Mesenchymal stem cell (in vitro differentiated cells and primary cell): Measurements from ENCODE around the gene PIGN. TPM values are rescaled to one million over a fixed set of nuclear protein-coding genes. Genes with fewer than 3 reads are reported as not detected.

Experiments used
- DNase-seq: peaks from one replicate; pipeline ENCODE4 v3.0.0-alpha.2; 2013
- H2AFZ ChIP-seq: one replicate; pipeline ENCODE4 v1.6.1; 2013; ENCODE audit warnings: low read depth, mild to moderate bottlenecking, control low read depth, inconsistent platforms, low read length, moderate library complexity
- H2AK5ac ChIP-seq: 2 replicates; pipeline ENCODE4 v1.6.1; 2013; ENCODE audit warnings: low read length, moderate library complexity, mild to moderate bottlenecking, inconsistent platforms; ENCODE audit not compliant: severe bottlenecking
- H2BK120ac ChIP-seq: one replicate; pipeline ENCODE4 v1.6.1; 2013; ENCODE audit warnings: low read depth, mild to moderate bottlenecking, inconsistent platforms, low read length, moderate library complexity
- H2BK12ac ChIP-seq, 2 experiments: one replicate each; pipeline ENCODE4 v1.6.1; 2013; ENCODE audit warnings: inconsistent platforms in 2 of 2, low read length in 2 of 2, mild to moderate bottlenecking in 2 of 2, moderate library complexity in 2 of 2, control low read depth in 1 of 2
- H2BK15ac ChIP-seq: one replicate; pipeline ENCODE4 v1.6.1; 2013; ENCODE audit warnings: mild to moderate bottlenecking, low read depth, inconsistent platforms; ENCODE audit not compliant: poor library complexity, severe bottlenecking
- H2BK5ac ChIP-seq: 2 replicates; pipeline ENCODE4 v1.6.1; 2013; ENCODE audit warnings: low read depth, mild to moderate bottlenecking, low read length, control low read depth, inconsistent platforms; ENCODE audit not compliant: poor library complexity, severe bottlenecking
- H3K14ac ChIP-seq, 2 experiments: one replicate each; pipeline ENCODE4 v1.6.1; 2013; ENCODE audit warnings: inconsistent platforms in 2 of 2, low read length in 2 of 2, control low read depth in 1 of 2, mild to moderate bottlenecking in 1 of 2, moderate library complexity in 1 of 2
- H3K18ac ChIP-seq, 2 experiments: one replicate each; pipeline ENCODE4 v1.6.1; 2013; ENCODE audit warnings: inconsistent platforms in 2 of 2, low read length in 2 of 2, control low read depth in 1 of 2, low read depth in 1 of 2, mild to moderate bottlenecking in 1 of 2
- H3K23ac ChIP-seq, 2 experiments: one replicate each; pipeline ENCODE4 v1.6.1; 2013; ENCODE audit warnings: inconsistent platforms in 2 of 2, low read length in 2 of 2, mild to moderate bottlenecking in 2 of 2, moderate library complexity in 2 of 2, control low read depth in 1 of 2
- H3K27ac ChIP-seq: 2 replicates; pipeline ENCODE4 v1.5.1; 2013; ENCODE audit warnings: mild to moderate bottlenecking, moderate library complexity, low read length, control low read depth, inconsistent platforms; ENCODE audit not compliant: poor library complexity, severe bottlenecking
- H3K27me3 ChIP-seq, 2 experiments: 2 replicates each; pipeline versions ENCODE4 v1.6.1 to v1.7.0; 2013; ENCODE audit warnings: low read length in 2 of 2, mild to moderate bottlenecking in 2 of 2, moderate library complexity in 2 of 2, control low read depth in 1 of 2, inconsistent platforms in 1 of 2; ENCODE audit not compliant: control insufficient read depth in 1 of 2, insufficient read depth in 1 of 2
- H3K36me3 ChIP-seq, 2 experiments: 2 replicates each; pipeline versions ENCODE4 v1.6.1 to v1.7.0; 2013; ENCODE audit warnings: low read length in 2 of 2, control low read depth in 1 of 2, inconsistent platforms in 1 of 2, low read depth in 1 of 2, mild to moderate bottlenecking in 1 of 2; ENCODE audit not compliant: insufficient read depth in 2 of 2, control insufficient read depth in 1 of 2
- H3K4ac ChIP-seq, 2 experiments: one replicate each; pipeline ENCODE4 v1.6.1; 2013; ENCODE audit warnings: inconsistent platforms in 2 of 2, low read length in 2 of 2, mild to moderate bottlenecking in 2 of 2, moderate library complexity in 2 of 2, control low read depth in 1 of 2, low read depth in 1 of 2
- H3K4me1 ChIP-seq: 2 replicates; pipeline ENCODE4 v1.6.1; 2013; ENCODE audit warnings: low read depth, low read length, control low read depth; ENCODE audit not compliant: control insufficient read depth, insufficient read depth
- H3K4me2 ChIP-seq: 2 replicates; pipeline ENCODE4 v1.6.1; 2013; ENCODE audit warnings: low read length, mild to moderate bottlenecking, inconsistent platforms; ENCODE audit not compliant: poor library complexity, severe bottlenecking
- H3K4me3 ChIP-seq, 2 experiments: 2 replicates each; pipeline versions ENCODE4 v1.5.1 to v1.7.0; 2013; ENCODE audit warnings: low read length in 2 of 2, mild to moderate bottlenecking in 2 of 2, control low read depth in 1 of 2, low read depth in 1 of 2; ENCODE audit not compliant: insufficient read depth in 1 of 2
- H3K79me1 ChIP-seq: replicated peaks from 2 replicates; pipeline ENCODE4 v1.6.1; 2013; ENCODE audit warnings: mild to moderate bottlenecking, control low read depth, low read length, inconsistent platforms; ENCODE audit not compliant: poor library complexity, severe bottlenecking
- H3K9ac ChIP-seq: 2 replicates; pipeline ENCODE4 v1.7.0; 2013; ENCODE audit warnings: mild to moderate bottlenecking, low read length, moderate library complexity
- H3K9me3 ChIP-seq: 2 replicates; pipeline ENCODE4 v1.7.0; 2013; ENCODE audit warnings: mild to moderate bottlenecking, low read length; ENCODE audit not compliant: control insufficient read depth
- H4K8ac ChIP-seq: one replicate; pipeline ENCODE4 v1.6.1; 2013; ENCODE audit warnings: inconsistent platforms, mild to moderate bottlenecking, low read length, moderate library complexity
- H4K91ac ChIP-seq: one replicate; pipeline ENCODE4 v1.6.1; 2013; ENCODE audit warnings: mild to moderate bottlenecking, low read length, inconsistent platforms
- WGBS: methylation state at CpG from one replicate; pipeline ENCODE4 v1.1.7; 2013; ENCODE audit warnings: mixed read lengths; 5-methylcytosine and 5-hydroxymethylcytosine counted together
- polyA plus RNA-seq, 2 experiments: library from polyadenylated mRNA; stranded (reverse); fragments of 200-250 nt; gene quantifications; one replicate each; pipeline ENCODE4 v1.2.3, GENCODE V29; 2013

PIGN gene, protein sequence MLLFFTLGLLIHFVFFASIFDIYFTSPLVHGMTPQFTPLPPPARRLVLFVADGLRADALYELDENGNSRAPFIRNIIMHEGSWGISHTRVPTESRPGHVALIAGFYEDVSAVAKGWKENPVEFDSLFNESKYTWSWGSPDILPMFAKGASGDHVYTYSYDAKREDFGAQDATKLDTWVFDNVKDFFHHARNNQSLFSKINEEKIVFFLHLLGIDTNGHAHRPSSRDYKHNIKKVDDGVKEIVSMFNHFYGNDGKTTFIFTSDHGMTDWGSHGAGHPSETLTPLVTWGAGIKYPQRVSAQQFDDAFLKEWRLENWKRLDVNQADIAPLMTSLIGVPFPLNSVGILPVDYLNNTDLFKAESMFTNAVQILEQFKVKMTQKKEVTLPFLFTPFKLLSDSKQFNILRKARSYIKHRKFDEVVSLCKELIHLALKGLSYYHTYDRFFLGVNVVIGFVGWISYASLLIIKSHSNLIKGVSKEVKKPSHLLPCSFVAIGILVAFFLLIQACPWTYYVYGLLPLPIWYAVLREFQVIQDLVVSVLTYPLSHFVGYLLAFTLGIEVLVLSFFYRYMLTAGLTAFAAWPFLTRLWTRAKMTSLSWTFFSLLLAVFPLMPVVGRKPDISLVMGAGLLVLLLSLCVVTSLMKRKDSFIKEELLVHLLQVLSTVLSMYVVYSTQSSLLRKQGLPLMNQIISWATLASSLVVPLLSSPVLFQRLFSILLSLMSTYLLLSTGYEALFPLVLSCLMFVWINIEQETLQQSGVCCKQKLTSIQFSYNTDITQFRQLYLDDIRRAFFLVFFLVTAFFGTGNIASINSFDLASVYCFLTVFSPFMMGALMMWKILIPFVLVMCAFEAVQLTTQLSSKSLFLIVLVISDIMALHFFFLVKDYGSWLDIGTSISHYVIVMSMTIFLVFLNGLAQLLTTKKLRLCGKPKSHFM
- polyA plus RNA-seq (2013, experiment 1 of 2): 11.7 TPM
- polyA plus RNA-seq (2013, experiment 2 of 2): 12.8 TPM

DNA sequence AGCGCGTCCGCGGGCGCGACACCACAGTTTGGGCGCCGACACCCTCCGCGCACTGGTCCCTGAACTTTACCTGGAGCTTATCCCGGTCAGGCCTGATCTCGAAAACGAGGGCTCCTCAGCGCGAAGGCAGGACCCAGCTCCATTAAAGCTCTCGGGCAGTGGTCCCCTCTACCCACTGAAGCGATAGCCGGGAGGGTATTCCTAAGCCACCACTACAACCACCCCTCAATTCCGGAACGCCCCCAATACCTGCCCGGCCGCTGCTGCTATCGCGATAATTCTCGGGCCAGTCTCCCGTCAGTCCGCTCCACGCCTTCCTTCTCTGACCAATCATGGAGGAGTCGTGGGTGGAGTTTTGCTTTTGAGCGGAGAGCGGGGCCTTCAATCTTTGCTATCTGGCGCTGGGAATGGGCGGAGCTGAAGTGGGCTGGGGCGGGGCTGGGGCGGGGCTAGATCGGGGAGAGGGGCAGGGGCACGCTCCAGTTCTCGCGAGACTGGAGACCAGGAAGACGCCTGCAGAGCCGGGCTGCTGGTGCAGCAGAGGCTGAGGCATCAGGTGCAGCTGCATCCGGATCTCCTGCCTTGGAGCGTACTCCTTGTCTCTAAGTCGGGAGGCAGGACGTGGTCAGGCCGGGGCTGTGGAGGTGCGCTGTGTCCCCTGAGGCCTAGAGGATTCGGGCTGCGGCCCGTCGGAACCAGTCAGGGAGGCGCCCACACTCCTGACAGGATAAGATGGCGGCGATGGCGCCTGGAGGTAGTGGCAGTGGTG, at the start of gene PIGN, which contains the start of gene RELCH:
Gene PIGN, minus strand, starts transcription at position 283 of the 769 bp plus-strand sequence. CDS start 25,703 bp downstream, outside the sequence.
Gene RELCH, plus strand, starts transcription at position 482 of the 769 bp plus-strand sequence. Its CDS starts 251 bp downstream, at position 733.
- Histone ChIP-seq H3K23ac (peak within 1 kb of the TSS in 1 of 2 experiments; percentile 92), H3K27ac (peak within 1 kb of the TSS; percentile 84), H2AFZ (peak within 1 kb of the TSS; percentile 74), H3K27me3 (no peaks in the 10 kb centered on the region), H2AK5ac (no peak within 1 kb of the TSS), H3K79me1 (no peaks in the 10 kb centered on the region), H2BK12ac (no peak within 1 kb of the TSS), H4K91ac (peak within 1 kb of the TSS; percentile 90), H3K4me1 (peaks cover 2% of the 10 kb centered on the region), H3K14ac (peak within 1 kb of the TSS; percentile 19 to 74), H2BK15ac (peak within 1 kb of the TSS; percentile 88), H3K4me2 (peak within 1 kb of the TSS; percentile 90), H3K4me3 (peak within 1 kb of the TSS; percentile 94 to 99), H3K9ac (peak within 1 kb of the TSS; percentile 94), H4K8ac (peak within 1 kb of the TSS; percentile 45), H3K9me3 (no peaks in the 10 kb centered on the region), H3K18ac (peak within 1 kb of the TSS; percentile 83 to 89), H2BK120ac (no peak within 1 kb of the TSS), H3K36me3 (no peaks in the 10 kb centered on the region), H3K4ac (peak within 1 kb of the TSS; percentile 61 to 78), H2BK5ac (peak within 1 kb of the TSS; percentile 39)
- WGBS: under 1% methylated on average over 39 of the region's 55 CpGs
- peak; percentile 99 for DNase-seq

DNA sequence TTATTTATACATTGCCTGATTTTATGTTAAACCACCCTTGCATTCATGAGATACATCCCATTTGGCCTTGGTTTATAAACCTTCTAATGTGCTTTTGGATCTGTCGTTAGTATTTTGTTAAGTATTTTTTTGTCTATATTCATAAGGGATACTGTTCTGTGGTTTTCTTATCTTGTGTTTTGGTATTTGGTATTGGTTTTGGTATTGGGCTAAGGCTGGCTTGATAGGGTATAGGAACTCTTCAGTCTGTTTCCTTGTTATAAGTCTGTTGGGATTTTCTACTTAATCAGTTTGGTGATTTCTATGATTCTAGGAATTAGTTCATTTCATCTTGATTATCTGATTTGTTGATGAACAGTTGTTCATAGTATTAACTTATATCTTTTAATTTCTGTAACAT, 49.4 kb upstream of the PIGN start:
- peaks cover 7% of the 10 kb centered on the region for H3K79me1 ChIP-seq
- 94% methylated on average over 1 of the region's 1 CpG for WGBS
- no peaks in the 10 kb centered on the region for H3K27me3 ChIP-seq
- no peak overlapping the region for H3K23ac ChIP-seq
- H3K36me3 ChIP-seq: peaks cover 0 to 67% of the 10 kb centered on the region in 2 experiments
- H4K8ac ChIP-seq: no peak overlapping the region
- no peak overlapping the region for H2AFZ ChIP-seq
- no peak overlapping the region for H4K91ac ChIP-seq
- H2BK5ac ChIP-seq: no peak overlapping the region
- H3K4me3 ChIP-seq: no peak overlapping the region
- peaks cover 10% of the 10 kb centered on the region for H3K9me3 ChIP-seq
- H2BK15ac ChIP-seq: no peak overlapping the region
- no peak overlapping the region for H3K9ac ChIP-seq
- H3K4me1 ChIP-seq: no peaks in the 10 kb centered on the region
- DNase-seq: no peak
- H3K18ac ChIP-seq: no peak overlapping the region
- H2BK12ac ChIP-seq: no peak overlapping the region
- no peak overlapping the region for H3K4ac ChIP-seq
- no peak overlapping the region for H2AK5ac ChIP-seq
- no peak overlapping the region for H2BK120ac ChIP-seq
- H3K14ac ChIP-seq: no peak overlapping the region
- H3K4me2 ChIP-seq: no peak overlapping the region
- no peak overlapping the region for H3K27ac ChIP-seq

DNA sequence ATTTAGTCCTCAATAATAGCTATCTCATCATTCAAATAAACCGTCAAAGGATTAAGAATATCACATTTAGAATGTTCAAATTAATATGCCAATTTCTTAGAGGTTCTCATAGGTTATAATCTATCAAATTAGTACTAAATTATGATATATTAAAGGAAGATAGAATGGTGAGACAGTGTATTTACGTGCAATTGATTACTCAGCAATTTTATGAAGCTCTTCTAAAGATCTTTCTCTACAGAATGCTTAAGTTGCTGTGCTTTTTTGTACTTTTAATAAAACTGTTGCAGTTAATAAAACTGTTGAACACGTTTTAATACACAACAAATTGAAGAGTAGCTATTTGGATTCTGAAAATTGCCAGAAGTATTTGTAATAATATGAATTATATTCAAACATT, 39.2 kb upstream of the PIGN start:
- Histone ChIP-seq H3K14ac (no peak overlapping the region), H3K79me1 (peaks cover 2% of the 10 kb centered on the region), H3K23ac (no peak overlapping the region), H3K18ac (no peak overlapping the region), H2AFZ (no peak overlapping the region), H2BK15ac (no peak overlapping the region), H3K9me3 (peaks cover 15% of the 10 kb centered on the region), H2AK5ac (no peak overlapping the region), H3K27me3 (no peaks in the 10 kb centered on the region), H2BK12ac (no peak overlapping the region), H4K8ac (no peak overlapping the region), H4K91ac (no peak overlapping the region), H2BK5ac (no peak overlapping the region), H3K4ac (no peak overlapping the region), H3K4me3 (no peak overlapping the region), H3K4me1 (no peaks in the 10 kb centered on the region), H2BK120ac (no peak overlapping the region), H3K9ac (no peak overlapping the region), H3K36me3 (peaks cover 3 to 96% of the 10 kb centered on the region in 2 experiments), H3K27ac (no peak overlapping the region), H3K4me2 (no peak overlapping the region)
- WGBS: no CpG with 5 or more reads among the region's 3 CpGs
- DNase-seq: no peak
